ENCODE measurements around the gene ZMIZ2.
"Not testable (repeated sequence)": the region's sequence is repeated elsewhere in the genome, so short reads cannot be mapped to it uniquely, and the experiment has no call there.

DNA sequence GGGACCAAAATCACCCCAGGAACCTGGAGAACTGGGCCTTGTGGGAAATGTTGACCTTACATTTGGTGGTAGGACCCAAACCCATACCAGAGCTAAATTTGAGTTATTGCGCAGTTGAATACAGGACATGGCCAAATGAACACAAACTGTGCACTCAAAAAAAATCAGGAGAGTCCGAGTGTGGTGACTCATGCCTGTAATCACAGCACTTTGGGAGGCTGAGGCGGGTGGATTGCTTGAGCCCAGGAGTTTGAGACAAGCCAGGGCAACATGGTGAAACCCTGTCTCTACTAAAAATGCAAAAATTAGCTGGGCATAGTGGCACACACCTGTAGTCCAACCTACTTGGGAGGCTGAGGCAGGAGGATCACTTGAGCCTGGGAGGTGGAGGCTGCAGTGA, 36.6 kb downstream of the ZMIZ2 start:
- TF ChIP-seq, protein P1, sequence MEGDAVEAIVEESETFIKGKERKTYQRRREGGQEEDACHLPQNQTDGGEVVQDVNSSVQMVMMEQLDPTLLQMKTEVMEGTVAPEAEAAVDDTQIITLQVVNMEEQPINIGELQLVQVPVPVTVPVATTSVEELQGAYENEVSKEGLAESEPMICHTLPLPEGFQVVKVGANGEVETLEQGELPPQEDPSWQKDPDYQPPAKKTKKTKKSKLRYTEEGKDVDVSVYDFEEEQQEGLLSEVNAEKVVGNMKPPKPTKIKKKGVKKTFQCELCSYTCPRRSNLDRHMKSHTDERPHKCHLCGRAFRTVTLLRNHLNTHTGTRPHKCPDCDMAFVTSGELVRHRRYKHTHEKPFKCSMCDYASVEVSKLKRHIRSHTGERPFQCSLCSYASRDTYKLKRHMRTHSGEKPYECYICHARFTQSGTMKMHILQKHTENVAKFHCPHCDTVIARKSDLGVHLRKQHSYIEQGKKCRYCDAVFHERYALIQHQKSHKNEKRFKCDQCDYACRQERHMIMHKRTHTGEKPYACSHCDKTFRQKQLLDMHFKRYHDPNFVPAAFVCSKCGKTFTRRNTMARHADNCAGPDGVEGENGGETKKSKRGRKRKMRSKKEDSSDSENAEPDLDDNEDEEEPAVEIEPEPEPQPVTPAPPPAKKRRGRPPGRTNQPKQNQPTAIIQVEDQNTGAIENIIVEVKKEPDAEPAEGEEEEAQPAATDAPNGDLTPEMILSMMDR (IDR thresholded peaks at IDR 0.05), result not testable (repeated sequence)
- TF ChIP-seq POLR2AphosphoS5 (IDR thresholded peaks at IDR 0.05; ENCODE audit: insufficient read depth in 1 of 2, low read depth in 1 of 2), result not testable (repeated sequence)

Data from vagina (tissue), 2 donors.